Sigmoid colon (tissue), 3 donors: ENCODE measurements around the gene SBK1.

ENCODE experiments used
- POLR2A ChIP-seq, 2 donors: fragments of 450-650 bp; IDR thresholded peaks; one replicate each; pipeline ENCODE4 v1.6.1; 2016; ENCODE audit warnings: antibody characterized with exemption in 2 of 2, mild to moderate bottlenecking in 2 of 2, moderate library complexity in 2 of 2
- TF ChIP-seq, protein P1 (sequence below), 4 experiments: fragments of 450-650 bp in 3 of 4; fragments of 200-600 bp in 1 of 4; IDR thresholded peaks; one replicate each; pipeline ENCODE4 v1.5.1; 2016 to 2019; ENCODE audit warnings: antibody characterized with exemption in 4 of 4, mild to moderate bottlenecking in 3 of 4, moderate library complexity in 2 of 4

DNA sequence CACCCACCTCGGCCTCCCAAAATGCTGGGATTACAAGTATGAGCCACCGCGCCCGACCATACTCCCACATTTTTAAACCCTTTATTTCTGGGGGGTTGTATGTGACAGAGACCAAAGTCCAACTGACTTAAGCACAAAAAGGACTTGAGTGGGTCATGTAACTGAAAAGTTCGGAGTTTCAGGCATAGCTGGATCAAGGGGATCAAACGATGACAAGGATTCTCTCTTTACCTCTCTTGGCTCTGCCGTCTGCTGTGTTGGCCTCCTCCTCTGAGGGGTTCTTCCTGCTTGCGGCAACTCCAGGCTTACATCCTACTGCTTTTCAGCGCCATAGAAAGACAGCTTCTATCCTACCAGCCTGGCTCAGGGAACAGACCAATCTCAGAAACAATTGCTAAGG, 9.2 kb upstream of the SBK1 start:
- TF ChIP-seq, protein P1, sequence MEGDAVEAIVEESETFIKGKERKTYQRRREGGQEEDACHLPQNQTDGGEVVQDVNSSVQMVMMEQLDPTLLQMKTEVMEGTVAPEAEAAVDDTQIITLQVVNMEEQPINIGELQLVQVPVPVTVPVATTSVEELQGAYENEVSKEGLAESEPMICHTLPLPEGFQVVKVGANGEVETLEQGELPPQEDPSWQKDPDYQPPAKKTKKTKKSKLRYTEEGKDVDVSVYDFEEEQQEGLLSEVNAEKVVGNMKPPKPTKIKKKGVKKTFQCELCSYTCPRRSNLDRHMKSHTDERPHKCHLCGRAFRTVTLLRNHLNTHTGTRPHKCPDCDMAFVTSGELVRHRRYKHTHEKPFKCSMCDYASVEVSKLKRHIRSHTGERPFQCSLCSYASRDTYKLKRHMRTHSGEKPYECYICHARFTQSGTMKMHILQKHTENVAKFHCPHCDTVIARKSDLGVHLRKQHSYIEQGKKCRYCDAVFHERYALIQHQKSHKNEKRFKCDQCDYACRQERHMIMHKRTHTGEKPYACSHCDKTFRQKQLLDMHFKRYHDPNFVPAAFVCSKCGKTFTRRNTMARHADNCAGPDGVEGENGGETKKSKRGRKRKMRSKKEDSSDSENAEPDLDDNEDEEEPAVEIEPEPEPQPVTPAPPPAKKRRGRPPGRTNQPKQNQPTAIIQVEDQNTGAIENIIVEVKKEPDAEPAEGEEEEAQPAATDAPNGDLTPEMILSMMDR (IDR thresholded peaks at IDR 0.05): no peak
- no peak for TF ChIP-seq POLR2A (IDR thresholded peaks at IDR 0.05)
